Gastrocnemius medialis (tissue), 4 donors: ENCODE results near the gene FOXF1. TPM values are rescaled to one million over a fixed set of nuclear protein-coding genes. Genes with fewer than 3 reads are reported as not detected.

ENCODE experiments used
- ATAC-seq, 2 donors: fragments of 150-250 bp; one replicate each; pipeline ENCODE4 v1.9.1; 2016
- DNase-seq, 2 donors: peaks; one replicate each; pipeline ENCODE4 v3.0.0-alpha.2; 2019
- H3K27ac ChIP-seq, 4 donors: fragments of 200-600 bp; sonication (generic); 1 replicate in 1 of 4; 2 replicates in 3 of 4; pipeline ENCODE4 v1.5.1; 2016 to 2018; ENCODE audit warnings: mild to moderate bottlenecking in 2 of 4, moderate library complexity in 1 of 4
- H3K27me3 ChIP-seq, 3 donors: fragments of 200-600 bp; sonication (generic) in 2 of 3; 1 replicate in 1 of 3; 2 replicates in 2 of 3; pipeline versions ENCODE4 v1.5.1 to v1.6.0; 2016 to 2019; ENCODE audit warnings: mild to moderate bottlenecking in 1 of 3, moderate library complexity in 1 of 3
- H3K36me3 ChIP-seq, 2 donors: fragments of 200-600 bp; sonication (generic) in 1 of 2; one replicate each; pipeline ENCODE4 v1.5.1; 2017 to 2018
- H3K4me1 ChIP-seq, 2 donors: fragments of 200-600 bp; sonication (generic) in 1 of 2; one replicate each; pipeline ENCODE4 v1.5.1; 2016 to 2017; ENCODE audit warnings: mild to moderate bottlenecking in 2 of 2
- H3K4me3 ChIP-seq, 4 donors: fragments of 200-600 bp; sonication (generic) in 3 of 4; 1 replicate in 1 of 4; 2 replicates in 3 of 4; pipeline ENCODE4 v1.5.1; 2016 to 2019; ENCODE audit warnings: mild to moderate bottlenecking in 2 of 4
- H3K9me3 ChIP-seq, 3 donors: fragments of 200-600 bp; sonication (generic) in 2 of 3; 1 replicate in 1 of 3; 2 replicates in 2 of 3; pipeline ENCODE4 v1.5.1; 2016 to 2019
- POLR2A ChIP-seq, 2 donors: fragments of 450-650 bp; IDR thresholded peaks; one replicate each; pipeline ENCODE4 v1.6.1; 2017; ENCODE audit warnings: antibody characterized with exemption in 2 of 2, mild to moderate bottlenecking in 2 of 2, moderate library complexity in 2 of 2
- in situ Hi-C, 4 donors: fragments of 200-750 bp; cut with MboI; loops; one replicate each; pipeline versions ENCODE4 v1.15.0 to v1.8.0; 2017; ENCODE audit warnings: low sequenced_read_pairs in 4 of 4
- intact Hi-C: fragments of 100-400 bp; cut with DNase I; formaldehyde crosslinking; loops from one replicate; pipeline ENCODE4 v1.15.1; 2023; ENCODE audit warnings: low total_unique reads
- total RNA-seq, 4 donors: library from RNA; depleted of rRNA; stranded (reverse); fragments of >200 nt; gene quantifications; one replicate each; pipeline versions ENCODE4 v1.1.0 to v1.2.3, GENCODE V29; 2016
- TF ChIP-seq, protein P1 (sequence below), 5 experiments: fragments of 450-650 bp in 3 of 5; fragments of 200-600 bp in 2 of 5; sonication (generic) in 2 of 5; IDR thresholded peaks in 4 of 5; conservative IDR thresholded peaks in 1 of 5; 1 replicate in 4 of 5; 2 replicates in 1 of 5; pipeline ENCODE4 v1.5.1; 2016 to 2019; ENCODE audit warnings: antibody characterized with exemption in 5 of 5, mild to moderate bottlenecking in 3 of 5, moderate library complexity in 3 of 5

Gene FOXF1
- total RNA-seq, 4 donors from 2014 or later, result 0.07 to 0.10 TPM; not detected in 2

DNA sequence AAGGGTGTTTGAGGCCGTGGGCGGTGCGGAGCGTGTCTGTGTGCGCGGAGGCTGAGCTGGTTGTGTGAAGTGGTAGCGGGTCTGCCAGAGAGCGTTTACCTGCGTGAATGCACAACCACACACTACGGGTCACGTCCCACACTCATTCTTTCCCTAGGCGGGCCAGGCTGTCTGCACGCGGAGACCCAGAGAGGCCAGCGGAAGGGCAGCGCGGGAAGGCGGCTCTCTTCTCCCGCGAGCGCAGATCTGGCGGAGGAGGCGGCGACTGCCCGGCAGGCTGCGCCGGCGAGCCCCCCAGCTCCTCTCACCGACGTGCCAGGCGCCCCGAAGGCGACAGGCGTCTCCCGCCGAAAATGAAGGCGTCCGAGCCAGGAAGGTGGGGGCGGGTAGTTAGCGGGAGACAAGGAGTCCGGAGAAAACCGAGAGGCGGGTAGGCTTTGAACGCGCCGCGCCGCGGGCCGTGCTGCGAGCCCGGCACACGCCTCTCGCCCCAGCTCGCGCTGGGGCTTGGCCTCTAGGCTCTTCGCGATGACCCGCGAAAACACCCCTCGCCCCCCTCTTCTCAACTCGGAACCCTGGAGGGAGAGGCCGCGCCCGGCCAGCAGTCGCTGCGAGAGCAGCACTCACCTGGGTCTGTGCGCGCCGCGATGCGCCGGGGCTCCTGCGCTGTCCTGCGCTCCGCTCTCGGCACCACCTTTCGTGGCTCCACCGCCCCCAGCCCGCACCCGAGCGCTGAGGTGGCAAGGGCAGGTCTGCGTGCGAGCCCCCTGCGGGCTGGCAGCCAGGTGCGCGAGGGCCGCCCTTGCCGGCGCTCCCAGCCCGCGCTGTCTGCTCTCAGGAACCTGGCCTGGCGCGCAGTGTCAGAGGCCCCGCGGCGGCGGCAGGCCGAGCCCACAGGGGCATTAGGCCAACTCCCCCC is 2.0 kb upstream of the FOXF1 start:
- TF ChIP-seq, protein P1, sequence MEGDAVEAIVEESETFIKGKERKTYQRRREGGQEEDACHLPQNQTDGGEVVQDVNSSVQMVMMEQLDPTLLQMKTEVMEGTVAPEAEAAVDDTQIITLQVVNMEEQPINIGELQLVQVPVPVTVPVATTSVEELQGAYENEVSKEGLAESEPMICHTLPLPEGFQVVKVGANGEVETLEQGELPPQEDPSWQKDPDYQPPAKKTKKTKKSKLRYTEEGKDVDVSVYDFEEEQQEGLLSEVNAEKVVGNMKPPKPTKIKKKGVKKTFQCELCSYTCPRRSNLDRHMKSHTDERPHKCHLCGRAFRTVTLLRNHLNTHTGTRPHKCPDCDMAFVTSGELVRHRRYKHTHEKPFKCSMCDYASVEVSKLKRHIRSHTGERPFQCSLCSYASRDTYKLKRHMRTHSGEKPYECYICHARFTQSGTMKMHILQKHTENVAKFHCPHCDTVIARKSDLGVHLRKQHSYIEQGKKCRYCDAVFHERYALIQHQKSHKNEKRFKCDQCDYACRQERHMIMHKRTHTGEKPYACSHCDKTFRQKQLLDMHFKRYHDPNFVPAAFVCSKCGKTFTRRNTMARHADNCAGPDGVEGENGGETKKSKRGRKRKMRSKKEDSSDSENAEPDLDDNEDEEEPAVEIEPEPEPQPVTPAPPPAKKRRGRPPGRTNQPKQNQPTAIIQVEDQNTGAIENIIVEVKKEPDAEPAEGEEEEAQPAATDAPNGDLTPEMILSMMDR (IDR thresholded peaks at IDR 0.05 in 4 of 5, conservative IDR thresholded peaks at IDR 0.05 in 1 of 5), result no peak
- TF ChIP-seq POLR2A (IDR thresholded peaks at IDR 0.05), result no peak
- intact Hi-C loops, result no loop called here
- ATAC-seq (no peak), DNase-seq (no peak)
- in situ Hi-C loops, result loop anchor here in 3 of 4 donors (25.0 kb wide), 3 partner anchors 171 to 696 kb away; no protein-coding TSS in a partner anchor
- Histone ChIP-seq H3K4me1 (peaks cover 5 to 31% of the 10 kb centered on the region in 2 donors), H3K27ac (no peak overlapping the region), H3K9me3 (no peaks in the 10 kb centered on the region), H3K36me3 (no peaks in the 10 kb centered on the region), H3K4me3 (peak overlapping the region; percentile 56 to 71 (median 60)), H3K27me3 (peaks cover 82 to 99% (median 89%) of the 10 kb centered on the region in 3 donors)

- Histone ChIP-seq H3K36me3 (no peaks in the 10 kb centered on the region), H3K4me1 (peaks cover 5 to 31% of the 10 kb centered on the region in 2 donors), H3K9me3 (no peaks in the 10 kb centered on the region), H3K27me3 (peaks cover 80 to 99% (median 89%) of the 10 kb centered on the region in 3 donors), H3K27ac (peak overlapping the region in 2 of 4 donors; percentile 15 to 18), H3K4me3 (peak overlapping the region; percentile 56 to 71 (median 60))
- in situ Hi-C loops (loop anchor here in 3 of 4 donors (25.0 kb wide), 3 partner anchors 172 to 697 kb away; no protein-coding TSS in a partner anchor), intact Hi-C loops (no loop called here)
- DNase-seq, result no peak
- ATAC-seq, result peak; percentile 20 to 32
- no peak for TF ChIP-seq POLR2A (IDR thresholded peaks at IDR 0.05)
- TF ChIP-seq, protein P1 (IDR thresholded peaks at IDR 0.05 in 4 of 5, conservative IDR thresholded peaks at IDR 0.05 in 1 of 5), result no peak
Measured at GRCh38 chr16:86508947-86509758, 1.2 kb upstream of the FOXF1 start.

DNA sequence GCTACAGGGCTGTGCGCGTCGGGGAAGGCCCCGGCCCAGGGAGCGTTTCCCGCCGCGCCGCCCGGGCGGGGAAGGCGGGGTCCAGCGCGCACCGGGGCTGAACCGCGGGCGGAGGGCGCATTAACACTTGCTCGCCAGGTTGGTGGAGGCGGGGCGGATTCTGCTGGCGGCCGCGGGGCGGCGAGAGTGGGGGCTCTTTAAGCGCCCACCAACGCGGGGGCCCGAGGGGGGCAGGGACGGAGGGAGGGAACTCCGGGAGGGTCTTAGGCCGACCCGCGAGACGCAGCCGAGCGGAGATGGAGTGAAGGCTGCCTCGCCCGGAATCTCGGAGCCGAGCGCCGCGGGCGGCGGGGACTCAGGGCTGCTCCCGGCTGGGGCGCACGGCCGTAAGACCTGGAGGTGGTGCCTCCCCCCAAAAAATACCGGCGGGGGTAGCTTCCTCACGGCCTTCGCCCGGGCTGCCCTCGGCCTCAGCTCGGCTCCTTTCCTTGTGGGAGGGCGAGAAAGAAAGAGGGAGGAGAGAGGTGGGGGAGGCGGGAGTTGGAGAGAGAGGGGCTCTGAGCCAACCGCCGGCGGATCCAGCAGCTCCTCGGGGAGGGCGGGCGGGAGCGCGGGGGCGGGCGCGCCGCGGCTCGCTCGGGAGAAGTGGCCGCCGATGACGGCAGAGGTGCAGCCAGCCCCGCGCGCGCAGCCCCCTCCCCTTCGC is 415 bp upstream of the FOXF1 start:
- Histone ChIP-seq H3K4me3 (peak overlapping the region; percentile 56 to 71 (median 60)), H3K27ac (peak overlapping the region in 2 of 4 donors; percentile 15 to 18), H3K27me3 (peaks cover 80 to 99% (median 89%) of the 10 kb centered on the region in 3 donors), H3K36me3 (no peaks in the 10 kb centered on the region), H3K9me3 (no peaks in the 10 kb centered on the region), H3K4me1 (peaks cover 5 to 28% of the 10 kb centered on the region in 2 donors)
- no peak for DNase-seq
- intact Hi-C loops (no loop called here), in situ Hi-C loops (loop anchor here (10.0 to 25.0 kb wide), 4 partner anchors 173 to 698 kb away; no protein-coding TSS in a partner anchor)
- ATAC-seq, result peak; percentile 16 to 18
- TF ChIP-seq, protein P1 (IDR thresholded peaks at IDR 0.05 in 4 of 5, conservative IDR thresholded peaks at IDR 0.05 in 1 of 5), result no peak
- no peak for TF ChIP-seq POLR2A (IDR thresholded peaks at IDR 0.05)
